Astrocyte (in vitro differentiated cells and primary cell): ENCODE results near the gene KRTAP1-3. TPM values are rescaled to one million over a fixed set of nuclear protein-coding genes. Genes with fewer than 3 reads are reported as not detected.
"Not testable (repeated sequence)": the region's sequence is repeated elsewhere in the genome, so short reads cannot be mapped to it uniquely, and the experiment has no call there.

ENCODE experiments used
- DNase-seq: peaks from one replicate; pipeline ENCODE4 v3.0.0-alpha.2; 2010; ENCODE audit warnings: low read depth
- FAIRE-seq: peaks from 2 replicates; lab custom pipeline; 2011; peaks lifted over from hg19 to GRCh38; lab: Jason Lieb, UNC
- H2AFZ ChIP-seq: 2 replicates; pipeline ENCODE4 v1.6.0; 2012; ENCODE audit warnings: low read depth, low read length, inconsistent platforms
- H3K27ac ChIP-seq: 2 replicates; pipeline ENCODE4 v1.5.1; 2011; ENCODE audit warnings: low read depth, low read length, inconsistent platforms
- H3K27me3 ChIP-seq: 2 replicates; pipeline ENCODE4 v1.6.0; 2011; ENCODE audit warnings: low read length, inconsistent platforms; ENCODE audit not compliant: insufficient read depth
- H3K36me3 ChIP-seq: 2 replicates; pipeline ENCODE4 v1.5.1; 2011; ENCODE audit warnings: low read length, inconsistent platforms; ENCODE audit not compliant: insufficient read depth
- H3K4me1 ChIP-seq: 2 replicates; pipeline ENCODE4 v1.5.1; 2011; ENCODE audit warnings: low read length, inconsistent platforms; ENCODE audit not compliant: insufficient read depth
- H3K4me2 ChIP-seq: 2 replicates; pipeline ENCODE4 v1.6.0; 2012; ENCODE audit warnings: low read length, inconsistent platforms
- H3K4me3 ChIP-seq: 2 replicates; pipeline ENCODE4 v1.5.1; 2011; ENCODE audit warnings: low read depth, mild to moderate bottlenecking, low read length, inconsistent platforms; ENCODE audit not compliant: insufficient read depth
- H3K79me2 ChIP-seq: 2 replicates; pipeline ENCODE4 v1.6.0; 2012; ENCODE audit warnings: mild to moderate bottlenecking, low read length, inconsistent platforms; ENCODE audit not compliant: insufficient read depth
- H3K9ac ChIP-seq: 2 replicates; pipeline ENCODE4 v1.6.0; 2012; ENCODE audit warnings: mild to moderate bottlenecking, low read length, inconsistent platforms
- H3K9me3 ChIP-seq: 2 replicates; pipeline ENCODE4 v1.5.1; 2012; ENCODE audit warnings: low read depth, mild to moderate bottlenecking, low read length, inconsistent platforms; ENCODE audit not compliant: insufficient read depth
- H4K20me1 ChIP-seq: 2 replicates; pipeline ENCODE4 v1.6.0; 2012; ENCODE audit warnings: low read length, inconsistent platforms; ENCODE audit not compliant: insufficient read depth
- H3K27ac Mint-ChIP-seq: one replicate; pipeline ENCODE4 v1.8.0; 2021; ENCODE audit warnings: mild to moderate bottlenecking, mixed read lengths; ENCODE audit not compliant: unreplicated experiment
- H3K27me3 Mint-ChIP-seq: one replicate; pipeline ENCODE4 v1.8.0; 2021; ENCODE audit warnings: low read depth, mixed read lengths; ENCODE audit not compliant: unreplicated experiment
- H3K36me3 Mint-ChIP-seq: one replicate; pipeline ENCODE4 v1.8.0; 2021; ENCODE audit warnings: low read depth, mixed read lengths; ENCODE audit not compliant: unreplicated experiment
- H3K4me1 Mint-ChIP-seq: one replicate; pipeline ENCODE4 v1.8.0; 2021; ENCODE audit warnings: low read depth, mixed read lengths; ENCODE audit not compliant: unreplicated experiment
- H3K4me3 Mint-ChIP-seq: one replicate; pipeline ENCODE4 v1.8.0; 2021; ENCODE audit warnings: mild to moderate bottlenecking, moderate library complexity, mixed read lengths; ENCODE audit not compliant: unreplicated experiment
- H3K9me3 Mint-ChIP-seq: one replicate; pipeline ENCODE4 v1.8.0; 2021; ENCODE audit warnings: mild to moderate bottlenecking, mixed read lengths; ENCODE audit not compliant: unreplicated experiment
- CTCF ChIP-seq: IDR thresholded peaks from 2 replicates; pipeline ENCODE4 v1.5.1; 2011; ENCODE audit warnings: low read depth, mild to moderate bottlenecking, inconsistent platforms, low read length, moderate library complexity; ENCODE audit not compliant: insufficient read depth
- EZH2 ChIP-seq: IDR thresholded peaks from 2 replicates; pipeline ENCODE4 v1.6.1; 2012; ENCODE audit warnings: mild to moderate bottlenecking, low read length, inconsistent platforms; ENCODE audit not compliant: insufficient read depth
- total RNA-seq: library from RNA; stranded (reverse); gene quantifications from 2 replicates; pipeline ENCODE4 v1.2.1, GENCODE V29; 2021

The KRTAP1-3 gene
- total RNA-seq, 1 donor from 2014 or later: not detected

GRCh38 chr17:41057547-41057946, 22.9 kb upstream of the KRTAP1-3 start:
- no peaks in the 10 kb centered on the region for H4K20me1 ChIP-seq
- no peaks in the 10 kb centered on the region for H3K79me2 ChIP-seq
- no peak overlapping the region for H3K4me2 ChIP-seq
- H3K9me3 Mint-ChIP-seq: peaks cover 2% of the 10 kb centered on the region
- peaks cover 42% of the 10 kb centered on the region for H3K4me1 Mint-ChIP-seq
- H2AFZ ChIP-seq: no peak overlapping the region
- H3K27me3 ChIP-seq: no peaks in the 10 kb centered on the region
- no peaks in the 10 kb centered on the region for H3K36me3 ChIP-seq
- no peaks in the 10 kb centered on the region for H3K36me3 Mint-ChIP-seq
- no peaks in the 10 kb centered on the region for H3K9me3 ChIP-seq
- no peak for FAIRE-seq
- no peak for DNase-seq
- H3K9ac ChIP-seq: no peak overlapping the region
- no peaks in the 10 kb centered on the region for H3K27me3 Mint-ChIP-seq
- TF ChIP-seq CTCF (no peak), EZH2 (no peak)
- no peak overlapping the region for H3K4me3 ChIP-seq
- H3K27ac ChIP-seq: no peak overlapping the region
- no peak overlapping the region for H3K4me3 Mint-ChIP-seq
- no peak overlapping the region for H3K27ac Mint-ChIP-seq
- peaks cover 34% of the 10 kb centered on the region for H3K4me1 ChIP-seq

GRCh38 chr17:41055130-41055529, 20.5 kb upstream of the KRTAP1-3 start, which contains the start of gene KRTAP2-2:
Gene KRTAP2-2 (minus strand): TSS chr17:41055230. CDS start chr17:41055211, 19 bp downstream.
- H3K4me3 Mint-ChIP-seq, H4K20me1 ChIP-seq, H3K9me3 ChIP-seq, H3K4me3 ChIP-seq, H3K36me3 Mint-ChIP-seq, H3K27ac Mint-ChIP-seq, H3K9ac ChIP-seq, DNase-seq, H3K79me2 ChIP-seq, H3K9me3 Mint-ChIP-seq, H3K36me3 ChIP-seq, H3K27me3 Mint-ChIP-seq, H3K27ac ChIP-seq, H3K27me3 ChIP-seq, H2AFZ ChIP-seq, H3K4me2 ChIP-seq, FAIRE-seq: not testable (repeated sequence)
- peaks cover 16% of the 10 kb centered on the region for H3K4me1 ChIP-seq
- H3K4me1 Mint-ChIP-seq: peaks cover 21% of the 10 kb centered on the region

- not testable (repeated sequence) for H3K9me3 Mint-ChIP-seq, H3K4me3 ChIP-seq, H2AFZ ChIP-seq, H3K27ac ChIP-seq, H3K27ac Mint-ChIP-seq, H3K27me3 ChIP-seq, H3K79me2 ChIP-seq, H3K4me2 ChIP-seq, H3K9me3 ChIP-seq, H3K36me3 ChIP-seq, DNase-seq, H4K20me1 ChIP-seq, H3K27me3 Mint-ChIP-seq, H3K4me3 Mint-ChIP-seq, FAIRE-seq, H3K36me3 Mint-ChIP-seq, H3K9ac ChIP-seq
- peaks cover 20% of the 10 kb centered on the region for H3K4me1 Mint-ChIP-seq
- peaks cover 12% of the 10 kb centered on the region for H3K4me1 ChIP-seq
These were observed 19.9 kb upstream of the KRTAP1-3 start for GRCh38 chr17:41054556-41054955.
